ENCODE data around the gene AK8.

- TF ChIP-seq CTCF (IDR thresholded peaks at IDR 0.05) (no peak), EP300 (IDR thresholded peaks at IDR 0.05; ENCODE audit: low read depth) (no peak), POLR2AphosphoS5 (IDR thresholded peaks at IDR 0.05) (no peak), POLR2A (IDR thresholded peaks at IDR 0.05) (no peak)
Observed at GRCh38 chr9:132732326-132733259, 145.5 kb downstream of the AK8 start.

Data from transverse colon (tissue), 4 donors.